ENCODE data around the gene ANXA9. TPM values are rescaled to one million over a fixed set of nuclear protein-coding genes. Genes with fewer than 3 reads are reported as not detected.

Gene ANXA9
- total RNA-seq, 1 experiment from 2014 or later, result 2.7 TPM

DNA sequence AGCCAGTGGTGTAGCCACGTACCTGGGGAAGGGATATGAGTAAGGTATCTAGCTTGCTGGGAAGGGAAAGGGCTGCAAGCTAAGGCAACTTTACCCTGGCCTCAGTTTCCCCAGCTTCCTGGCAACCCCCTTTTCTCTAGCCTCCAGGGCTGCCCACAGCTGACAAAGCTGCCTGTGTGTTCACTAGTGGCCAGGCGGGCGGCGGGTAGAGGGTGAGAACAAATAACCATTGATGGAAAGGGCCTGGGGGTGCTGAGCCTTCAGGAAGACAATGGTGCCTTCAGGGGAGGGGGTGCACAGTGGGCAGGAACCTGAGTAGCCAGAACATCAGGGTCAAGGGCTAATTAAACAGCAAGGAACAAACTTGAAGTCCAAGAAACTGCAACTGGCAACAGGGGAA is 13.6 kb upstream of the ANXA9 start (continued):
- TF ChIP-seq CBX3 (IDR thresholded peaks at IDR 0.05; ENCODE audit: low read depth) (no peak), EZH2phosphoT487 (IDR thresholded peaks at IDR 0.05; ENCODE audit: borderline replicate concordance) (no peak), ZNF274 (IDR thresholded peaks at IDR 0.05; ENCODE audit: low read depth, low read length) (no peak), POLR2AphosphoS5 (IDR thresholded peaks at IDR 0.05; ENCODE audit: low read depth, low read length) (no peak), SP1 (IDR thresholded peaks at IDR 0.05; ENCODE audit: low read depth) (no peak), JUND (IDR thresholded peaks at IDR 0.05) (no peak), ATF3 (IDR thresholded peaks at IDR 0.05) (no peak), MAX (IDR thresholded peaks at IDR 0.05) (no peak), SIN3A (IDR thresholded peaks at IDR 0.05; ENCODE audit: low read depth) (no peak)
- TF ChIP-seq, protein P1, sequence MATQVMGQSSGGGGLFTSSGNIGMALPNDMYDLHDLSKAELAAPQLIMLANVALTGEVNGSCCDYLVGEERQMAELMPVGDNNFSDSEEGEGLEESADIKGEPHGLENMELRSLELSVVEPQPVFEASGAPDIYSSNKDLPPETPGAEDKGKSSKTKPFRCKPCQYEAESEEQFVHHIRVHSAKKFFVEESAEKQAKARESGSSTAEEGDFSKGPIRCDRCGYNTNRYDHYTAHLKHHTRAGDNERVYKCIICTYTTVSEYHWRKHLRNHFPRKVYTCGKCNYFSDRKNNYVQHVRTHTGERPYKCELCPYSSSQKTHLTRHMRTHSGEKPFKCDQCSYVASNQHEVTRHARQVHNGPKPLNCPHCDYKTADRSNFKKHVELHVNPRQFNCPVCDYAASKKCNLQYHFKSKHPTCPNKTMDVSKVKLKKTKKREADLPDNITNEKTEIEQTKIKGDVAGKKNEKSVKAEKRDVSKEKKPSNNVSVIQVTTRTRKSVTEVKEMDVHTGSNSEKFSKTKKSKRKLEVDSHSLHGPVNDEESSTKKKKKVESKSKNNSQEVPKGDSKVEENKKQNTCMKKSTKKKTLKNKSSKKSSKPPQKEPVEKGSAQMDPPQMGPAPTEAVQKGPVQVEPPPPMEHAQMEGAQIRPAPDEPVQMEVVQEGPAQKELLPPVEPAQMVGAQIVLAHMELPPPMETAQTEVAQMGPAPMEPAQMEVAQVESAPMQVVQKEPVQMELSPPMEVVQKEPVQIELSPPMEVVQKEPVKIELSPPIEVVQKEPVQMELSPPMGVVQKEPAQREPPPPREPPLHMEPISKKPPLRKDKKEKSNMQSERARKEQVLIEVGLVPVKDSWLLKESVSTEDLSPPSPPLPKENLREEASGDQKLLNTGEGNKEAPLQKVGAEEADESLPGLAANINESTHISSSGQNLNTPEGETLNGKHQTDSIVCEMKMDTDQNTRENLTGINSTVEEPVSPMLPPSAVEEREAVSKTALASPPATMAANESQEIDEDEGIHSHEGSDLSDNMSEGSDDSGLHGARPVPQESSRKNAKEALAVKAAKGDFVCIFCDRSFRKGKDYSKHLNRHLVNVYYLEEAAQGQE (IDR thresholded peaks at IDR 0.05; ENCODE audit: low read depth), result no peak

DNA sequence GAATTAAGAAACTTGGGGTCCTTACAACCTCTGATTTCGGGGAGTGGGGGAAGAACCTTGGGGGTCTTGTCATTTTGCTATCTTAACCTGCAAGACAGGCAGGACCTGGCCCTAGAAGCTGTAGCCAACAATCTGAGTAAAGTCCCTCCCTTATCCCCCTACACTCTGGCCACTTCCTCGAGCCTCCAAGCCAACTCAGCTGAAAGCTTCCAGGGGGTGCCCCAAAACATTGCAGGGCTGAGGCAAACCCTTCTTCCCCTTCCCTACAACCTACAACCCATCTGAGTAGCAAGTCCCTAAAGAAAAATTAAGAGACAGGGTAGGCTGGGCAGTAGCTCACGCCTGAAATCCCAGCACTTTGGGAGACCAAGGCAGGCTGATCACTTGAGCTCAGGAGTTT is 12.5 kb upstream of the ANXA9 start:
- no peak overlapping the region for H3K9ac ChIP-seq (ENCODE audit: low read length)
- no peaks in the 10 kb centered on the region for H3K9me3 ChIP-seq (ENCODE audit: control insufficient read depth in 1 of 2, insufficient read depth in 1 of 2, low read depth in 1 of 2, low read length in 2 of 2)
- ChIA-PET CTCF (interaction anchor here (1.9 kb wide), 1 partner anchor 11 kb away, joined by 4 read pairs; no protein-coding TSS in a partner anchor), RAD21 (ENCODE audit: low non-redundant PET in 1 of 2, low total read pairs in 2 of 2, uncharacterized antibody in 2 of 2, unreplicated experiment in 2 of 2) (no interaction called here), POLR2A (interaction anchor here (0.8 to 1.7 kb wide), 2 partner anchors 12 to 390 kb away, joined by 3 to 5 read pairs; partner anchors contain the start of genes ANXA9 and MCL1)
- no peaks in the 10 kb centered on the region for H3K9me2 ChIP-seq (ENCODE audit: insufficient read depth)
- no peak for TF ChIP-seq POLR2A (IDR thresholded peaks at IDR 0.05; ENCODE audit: borderline replicate concordance, extremely low read depth, insufficient read depth, insufficient read length)
- TF ChIP-seq CBX3 (IDR thresholded peaks at IDR 0.05; ENCODE audit: low read depth), result no peak
- no peak for TF ChIP-seq ZFX (IDR thresholded peaks at IDR 0.05)
- no peak for TF ChIP-seq FOSL1 (IDR thresholded peaks at IDR 0.05; ENCODE audit: low read depth)
- H3K4me2 ChIP-seq (ENCODE audit: low read length), result no peak overlapping the region
- DNase-seq (ENCODE audit: low read depth, low spot score) (no peak), ATAC-seq (no peak)
- H3K27me3 ChIP-seq (ENCODE audit: insufficient read depth, low read length), result no peaks in the 10 kb centered on the region
- H3K36me3 ChIP-seq (ENCODE audit: control insufficient read depth in 1 of 2, insufficient read depth in 2 of 2, low read length in 2 of 2), result peaks cover 20 to 38% of the 10 kb centered on the region in 2 experiments
- H3K79me2 ChIP-seq (ENCODE audit: insufficient read depth, low read length), result peaks cover 63% of the 10 kb centered on the region
- no TSS peak for BruUV-seq (replicated peaks)
- no peak overlapping the region for H3K27ac ChIP-seq (ENCODE audit: low read depth, low read length)
- H4K20me1 ChIP-seq (ENCODE audit: insufficient read depth), result 0 out of 2 replicates have a peak, but pooled peaks cover 4% of the 10 kb centered on the region
- H3K4me3 ChIP-seq (replicated peaks in 1 of 2; ENCODE audit: low read depth in 1 of 2, low read length in 2 of 2), result no peak overlapping the region
- H2AFZ ChIP-seq (ENCODE audit: low read depth, low read length, poor library complexity, severe bottlenecking), result no peak overlapping the region
- peaks cover 21 to 28% of the 10 kb centered on the region in 2 experiments for H3K4me1 ChIP-seq (ENCODE audit: control insufficient read depth in 1 of 2, insufficient read depth in 2 of 2, low read length in 2 of 2)
- intact Hi-C loops (cut with micrococcal nuclease), result no loop called here
